ENCODE measurements around the gene WNT11. TPM values are rescaled to one million over a fixed set of nuclear protein-coding genes. Genes with fewer than 3 reads are reported as not detected.

The WNT11 gene
- polyA plus RNA-seq, 1 donor from 2014 or later = 2.3 TPM

- no peak overlapping the region for H3K9ac ChIP-seq (ENCODE audit: low read length)
- no peaks in the 10 kb centered on the region for H3K36me3 ChIP-seq (ENCODE audit: insufficient read depth, low read length)
- H3K79me2 ChIP-seq (replicated peaks; ENCODE audit: insufficient read depth, low read length) = no peaks in the 10 kb centered on the region
- H3K9me2 ChIP-seq (ENCODE audit: insufficient read depth, low read length) = no peaks in the 10 kb centered on the region
- H3K27ac ChIP-seq (ENCODE audit: low read length) = no peak overlapping the region
- H4K20me1 ChIP-seq (ENCODE audit: insufficient read depth) = no peaks in the 10 kb centered on the region
- no peak overlapping the region for H3K4me2 ChIP-seq (ENCODE audit: low read length)
- TF ChIP-seq POLR2AphosphoS5 (IDR thresholded peaks at IDR 0.05) (no peak), EZH2 (IDR thresholded peaks at IDR 0.05; ENCODE audit: borderline replicate concordance, insufficient read depth, low read length, poor library complexity, severe bottlenecking) (no peak), EP300 (conservative IDR thresholded peaks at IDR 0.05; ENCODE audit: poor library complexity, severe bottlenecking) (no peak), MXI1 (conservative IDR thresholded peaks at IDR 0.05; ENCODE audit: poor library complexity, severe bottlenecking) (no peak), RAD21 (conservative IDR thresholded peaks at IDR 0.05) (no peak), CTCF (IDR thresholded peaks at IDR 0.05; ENCODE audit: poor library complexity, severe bottlenecking) (no peak), SMC3 (conservative IDR thresholded peaks at IDR 0.05; ENCODE audit: poor library complexity) (no peak), TAF1 (IDR thresholded peaks at IDR 0.05; ENCODE audit: low read depth) (no peak), REST (IDR thresholded peaks at IDR 0.05; ENCODE audit: borderline replicate concordance) (no peak)
- no peak overlapping the region for H3K4me3 ChIP-seq (ENCODE audit: low read length)
- H3K27me3 ChIP-seq (ENCODE audit: insufficient read depth, low read depth, low read length) = no peaks in the 10 kb centered on the region
- no peaks in the 10 kb centered on the region for H3K9me3 ChIP-seq (ENCODE audit: low read length)
- H2AFZ ChIP-seq (ENCODE audit: low read depth, low read length) = no peak overlapping the region
- no peaks in the 10 kb centered on the region for H3F3A ChIP-seq (ENCODE audit: insufficient read depth, low read length, poor library complexity, severe bottlenecking)
Observed at GRCh38 chr11:76158394-76159302, 47.7 kb downstream of the WNT11 start.

DNA sequence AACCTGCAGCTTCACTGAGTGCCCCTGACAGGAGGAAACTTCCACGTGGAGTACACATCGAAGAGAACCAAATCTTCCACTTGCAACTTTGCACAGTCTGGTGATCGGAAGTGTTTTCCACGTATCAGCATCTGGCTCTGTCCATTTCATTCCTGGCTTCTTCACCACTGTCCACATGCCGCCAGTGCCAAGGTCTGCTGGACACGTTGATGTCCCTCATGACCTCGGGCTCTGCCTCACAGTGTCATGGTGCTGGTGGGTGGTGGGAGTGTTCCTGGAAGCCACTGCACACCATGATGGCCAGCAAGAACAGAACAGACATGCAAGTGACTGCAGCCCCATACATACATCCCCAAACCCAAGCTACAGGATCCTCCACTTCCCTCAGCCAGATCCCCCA lies 48.4 kb downstream of the WNT11 start:
- H3K9ac ChIP-seq (ENCODE audit: low read length) = no peak overlapping the region
- no peaks in the 10 kb centered on the region for H3K9me2 ChIP-seq (ENCODE audit: insufficient read depth, low read length)
- H2AFZ ChIP-seq (ENCODE audit: low read depth, low read length) = no peak overlapping the region
- no peaks in the 10 kb centered on the region for H3K9me3 ChIP-seq (ENCODE audit: low read length)
- no peaks in the 10 kb centered on the region for H3F3A ChIP-seq (ENCODE audit: insufficient read depth, low read length, poor library complexity, severe bottlenecking)
- no peak for TF ChIP-seq CTCF (IDR thresholded peaks at IDR 0.05; ENCODE audit: poor library complexity, severe bottlenecking)
- TF ChIP-seq REST (IDR thresholded peaks at IDR 0.05; ENCODE audit: borderline replicate concordance) = no peak
- no peak for TF ChIP-seq SMC3 (conservative IDR thresholded peaks at IDR 0.05; ENCODE audit: poor library complexity)
- TF ChIP-seq EZH2 (IDR thresholded peaks at IDR 0.05; ENCODE audit: borderline replicate concordance, insufficient read depth, low read length, poor library complexity, severe bottlenecking) = no peak
- TF ChIP-seq TAF1 (IDR thresholded peaks at IDR 0.05; ENCODE audit: low read depth) = no peak
- no peak overlapping the region for H3K27ac ChIP-seq (ENCODE audit: low read length)
- H3K27me3 ChIP-seq (ENCODE audit: insufficient read depth, low read depth, low read length) = no peaks in the 10 kb centered on the region
- H3K79me2 ChIP-seq (replicated peaks; ENCODE audit: insufficient read depth, low read length) = no peaks in the 10 kb centered on the region
- H3K4me2 ChIP-seq (ENCODE audit: low read length) = no peak overlapping the region
- no peaks in the 10 kb centered on the region for H3K36me3 ChIP-seq (ENCODE audit: insufficient read depth, low read length)
- H3K4me3 ChIP-seq (ENCODE audit: low read length) = no peak overlapping the region
- H4K20me1 ChIP-seq (ENCODE audit: insufficient read depth) = no peaks in the 10 kb centered on the region
